SK-N-SH treated with all-trans-retinoic acid at 6 μM for 48 hours (cell line): ENCODE data around the gene SLC13A3.

Source experiments
- ARNTL ChIP-seq: fragments of 450-650 bp; formaldehyde crosslinking; IDR thresholded peaks from 2 replicates; pipeline ENCODE4 v1.5.0; 2020; ENCODE audit warnings: low read depth, mild to moderate bottlenecking, moderate library complexity, borderline replicate concordance
- BACH2 ChIP-seq: fragments of 250-450 bp; sonication (Bioruptor Pico); IDR thresholded peaks from 2 replicates; pipeline ENCODE4 v1.9.0; 2021; ENCODE audit warnings: mild to moderate bottlenecking, borderline replicate concordance
- GLIS3 ChIP-seq: fragments of 250-450 bp; sonication (Bioruptor Pico); IDR thresholded peaks from 2 replicates; pipeline ENCODE4 v1.5.0; 2020; ENCODE audit warnings: mild to moderate bottlenecking, moderate library complexity
- OSR1 ChIP-seq: fragments of 250-450 bp; sonication (Bioruptor Pico); IDR thresholded peaks from 2 replicates; pipeline ENCODE4 v1.8.0; 2022; ENCODE audit warnings: moderate library complexity, mild to moderate bottlenecking, inconsistent platforms
- RARB ChIP-seq: fragments of 250-450 bp; sonication (Bioruptor Pico); IDR thresholded peaks from 2 replicates; pipeline ENCODE4 v1.8.0; 2021; ENCODE audit warnings: mild to moderate bottlenecking, moderate library complexity
- TCF4 ChIP-seq: fragments of 250-450 bp; sonication (Bioruptor Pico); IDR thresholded peaks from 2 replicates; pipeline ENCODE4 v1.8.0; 2021; ENCODE audit warnings: mild to moderate bottlenecking, moderate library complexity, borderline replicate concordance
- TSHZ2 ChIP-seq: fragments of 250-450 bp; sonication (Bioruptor Pico); IDR thresholded peaks from 2 replicates; pipeline ENCODE4 v1.5.0; 2020; ENCODE audit warnings: mild to moderate bottlenecking, moderate library complexity
- TF ChIP-seq, protein P1 (sequence below): fragments of 250-450 bp; sonication (Bioruptor Pico); IDR thresholded peaks from 2 replicates; pipeline ENCODE4 v1.5.1; 2020; ENCODE audit warnings: low read depth, mild to moderate bottlenecking, moderate library complexity

DNA sequence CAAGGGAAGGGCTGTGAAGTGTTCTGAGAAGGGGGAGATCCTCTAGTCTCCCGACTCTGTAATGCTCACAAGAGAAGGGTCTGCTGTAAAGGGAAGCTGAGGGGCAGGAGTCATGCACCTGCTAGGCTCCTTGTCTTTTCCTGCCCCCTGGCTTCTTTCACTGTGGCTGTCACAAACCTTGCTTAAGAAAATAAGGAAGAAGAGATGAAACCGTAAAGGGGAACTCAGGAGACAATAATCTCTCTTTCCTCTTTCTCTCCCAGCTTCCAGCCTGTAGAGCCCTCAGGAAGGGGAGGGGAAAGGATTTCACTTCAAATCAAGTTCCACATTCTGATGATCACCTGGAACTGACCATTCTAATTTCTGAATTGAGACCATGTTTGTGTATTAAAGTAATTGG is 26.3 kb downstream of the SLC13A3 start:
- TF ChIP-seq OSR1 (CRISPR knock-in tag) = no peak
- no peak for TF ChIP-seq ARNTL
- TF ChIP-seq TSHZ2 (CRISPR knock-in tag) = no peak
- TF ChIP-seq TCF4 (CRISPR knock-in tag) = no peak
- TF ChIP-seq, protein P1, sequence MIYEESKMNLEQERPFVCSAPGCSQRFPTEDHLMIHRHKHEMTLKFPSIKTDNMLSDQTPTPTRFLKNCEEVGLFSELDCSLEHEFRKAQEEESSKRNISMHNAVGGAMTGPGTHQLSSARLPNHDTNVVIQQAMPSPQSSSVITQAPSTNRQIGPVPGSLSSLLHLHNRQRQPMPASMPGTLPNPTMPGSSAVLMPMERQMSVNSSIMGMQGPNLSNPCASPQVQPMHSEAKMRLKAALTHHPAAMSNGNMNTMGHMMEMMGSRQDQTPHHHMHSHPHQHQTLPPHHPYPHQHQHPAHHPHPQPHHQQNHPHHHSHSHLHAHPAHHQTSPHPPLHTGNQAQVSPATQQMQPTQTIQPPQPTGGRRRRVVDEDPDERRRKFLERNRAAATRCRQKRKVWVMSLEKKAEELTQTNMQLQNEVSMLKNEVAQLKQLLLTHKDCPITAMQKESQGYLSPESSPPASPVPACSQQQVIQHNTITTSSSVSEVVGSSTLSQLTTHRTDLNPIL (CRISPR knock-in tag) = no peak
- TF ChIP-seq GLIS3 (CRISPR knock-in tag) = no peak
- TF ChIP-seq RARB (CRISPR knock-in tag) = no peak
- TF ChIP-seq BACH2 = no peak
